ENCODE results near the gene STARD7.

- TF ChIP-seq CTCF (conservative IDR thresholded peaks at IDR 0.05; ENCODE audit: low read depth in 2 of 2) (no peak), POLR2AphosphoS5 (IDR thresholded peaks at IDR 0.05; ENCODE audit: low read depth) (no peak), REST (IDR thresholded peaks at IDR 0.05; ENCODE audit: unreplicated experiment) (no peak), EZH2phosphoT487 (IDR thresholded peaks at IDR 0.05; ENCODE audit: unreplicated experiment) (no peak), EZH2 (IDR thresholded peaks at IDR 0.05; ENCODE audit: low read depth, unreplicated experiment) (no peak), ETS1 (IDR thresholded peaks at IDR 0.05) (no peak), STAT1 (IDR thresholded peaks at IDR 0.05; ENCODE audit: unreplicated experiment) (no peak), ZNF462 (CRISPR knock-in tag; IDR thresholded peaks at IDR 0.05) (no peak), JUNB (IDR thresholded peaks at IDR 0.05; ENCODE audit: unreplicated experiment) (no peak), CREB1 (CRISPR knock-in tag; IDR thresholded peaks at IDR 0.05; ENCODE audit: low read depth) (no peak), NANOG (IDR thresholded peaks at IDR 0.05; ENCODE audit: borderline replicate concordance) (no peak)
Observed at GRCh38 chr2:96203130-96204028, 5.2 kb downstream of the STARD7 start.
